Adrenal gland (tissue), 12 donors: ENCODE results near the gene BRSK1. TPM values are rescaled to one million over a fixed set of nuclear protein-coding genes. Genes with fewer than 3 reads are reported as not detected.

Experiments
- DNase-seq, 7 donors: peaks; one replicate each; pipeline ENCODE4 v3.0.0-alpha.2; 2019 to 2020
- H3K27ac ChIP-seq, 5 donors: fragments of 200-600 bp; sonication (generic) in 4 of 5; 1 replicate in 3 of 5; 2 replicates in 2 of 5; pipeline versions ENCODE4 v1.5.1 to v1.8.0; 2016 to 2020; ENCODE audit warnings: mild to moderate bottlenecking in 1 of 5
- H3K27me3 ChIP-seq: fragments of 200-600 bp; 2 replicates; pipeline ENCODE4 v1.8.0; 2021
- H3K36me3 ChIP-seq, 2 donors: fragments of 200-600 bp; replicated peaks in 1 of 2; 1 replicate in 1 of 2; 2 replicates in 1 of 2; pipeline versions ENCODE4 v1.5.1 to v1.8.0; 2018 to 2022
- H3K4me1 ChIP-seq, 2 donors: fragments of 200-600 bp; replicated peaks in 1 of 2; 1 replicate in 1 of 2; 2 replicates in 1 of 2; pipeline versions ENCODE4 v1.5.1 to v1.8.0; 2018 to 2021
- H3K4me3 ChIP-seq, 4 donors: fragments of 200-600 bp; sonication (generic) in 3 of 4; one replicate each; pipeline ENCODE4 v1.5.1; 2016 to 2018
- H3K9me3 ChIP-seq, 3 donors: fragments of 200-600 bp; sonication (generic) in 1 of 3; replicated peaks in 1 of 3; 1 replicate in 2 of 3; 2 replicates in 1 of 3; pipeline versions ENCODE4 v1.5.1 to v1.8.0; 2016 to 2021
- POLR2A ChIP-seq, 2 donors: fragments of 450-650 bp; IDR thresholded peaks; one replicate each; pipeline ENCODE4 v1.6.1; 2017; ENCODE audit warnings: antibody characterized with exemption in 2 of 2, mild to moderate bottlenecking in 2 of 2, moderate library complexity in 1 of 2
- WGBS, 4 donors: extraction: QIAGEN DNeasy Blood & Tissue Kit in 2 of 4; methylation state at CpG; one replicate each; pipeline versions ENCODE4 v1.1.5 to v1.1.7; 2013 to 2017; 5-methylcytosine and 5-hydroxymethylcytosine counted together
- intact Hi-C, 2 donors: fragments of 100-400 bp; cut with DNase I; formaldehyde crosslinking; loops; one replicate each; pipeline versions ENCODE4 v1.14.1 to v1.15.0; 2022 to 2023
- polyA plus RNA-seq, 3 donors: library from polyadenylated mRNA; stranded (reverse); fragments of 200-250 nt in 2 of 3; fragments of 350-450 nt in 1 of 3; fragmentation: Illumina TruSeq in 1 of 3; extraction: RNeasy Lipid Tissue Mini Kit (QIAGEN cat#74804) in 1 of 3; gene quantifications; one replicate each; pipeline ENCODE4 v1.2.3, GENCODE V29; 2013 to 2014
- total RNA-seq, 9 donors: library from RNA; depleted of rRNA in 4 of 9; stranded (reverse); fragments of >200 nt in 4 of 9; fragments of 120-200 nt in 1 of 9; fragmentation: NEBNext Ultra II Directional in 1 of 9; extraction: Animal tissue kit (Norgen Biotek cat#: 25700) in 1 of 9; gene quantifications; one replicate each; pipeline versions ENCODE4 v1.1.0 to v1.2.4, GENCODE V29; 2013 to 2023
- TF ChIP-seq, protein P1 (sequence below), 6 experiments: fragments of 450-650 bp in 4 of 6; fragments of 200-600 bp in 2 of 6; sonication (generic) in 1 of 6; IDR thresholded peaks; 1 replicate in 5 of 6; 2 replicates in 1 of 6; pipeline versions ENCODE4 v1.5.1 to v1.8.0; 2016 to 2021; ENCODE audit warnings: antibody characterized with exemption in 6 of 6, mild to moderate bottlenecking in 2 of 6, moderate library complexity in 1 of 6
- donor health status: healthy with polysubstance abuse.
- donor health status: Bipolar disorder and iron deficiency.
- donor health status: DM: yes; HTN: yes; CAD: no.
- donor health status: DM: no; HTN: no; CAD: no.
- donor health status: DM: no; HTN: no; CAD: no.
- donor health status: DM: yes; HTN: yes; CAD: no.

The BRSK1 gene
- total and polyA plus RNA-seq, 12 donors: 2.0 to 64.3 (median 13.6) TPM

DNA sequence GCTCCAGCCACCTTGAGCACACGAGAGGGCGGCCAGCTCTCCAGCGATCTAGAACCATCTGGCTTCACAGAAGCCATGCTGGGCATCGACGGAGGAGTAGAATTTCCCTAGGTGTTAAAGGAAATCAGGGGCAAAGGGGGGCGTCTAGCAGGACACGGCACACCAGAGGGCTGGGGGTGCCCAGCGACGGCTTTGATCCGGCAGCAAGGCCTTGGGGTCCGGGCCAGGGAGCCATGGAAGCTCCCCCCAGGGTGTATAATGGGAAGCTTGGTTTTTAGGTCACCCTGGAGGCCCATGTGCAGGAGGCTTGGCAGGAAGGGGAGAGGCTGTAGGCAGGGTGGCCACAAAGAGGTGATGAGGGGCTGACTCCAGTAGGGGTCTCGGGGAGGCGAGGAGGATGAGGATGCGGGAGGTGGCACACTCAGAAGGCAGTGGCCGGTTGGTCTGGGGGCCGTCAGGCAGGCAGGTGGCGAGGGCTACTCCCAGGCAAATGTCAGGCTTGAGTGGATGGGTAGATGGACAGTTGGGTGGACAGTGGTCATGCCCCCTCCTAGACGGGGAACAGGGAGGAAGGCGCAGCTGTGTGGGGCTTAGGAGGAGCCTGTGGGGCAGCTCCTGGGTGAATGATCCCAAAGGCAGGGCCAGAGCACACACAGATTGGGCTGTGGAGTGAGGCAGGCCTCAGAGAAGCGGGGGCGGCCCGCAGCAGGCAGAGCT lies 61.5 kb downstream of the BRSK1 start:
- DNase-seq: no peak
- Histone ChIP-seq H3K27ac (no peak overlapping the region), H3K9me3 (no peaks in the 10 kb centered on the region), H3K4me1 (peaks cover 11 to 14% of the 10 kb centered on the region in 2 donors), H3K4me3 (no peak overlapping the region), H3K27me3 (no peaks in the 10 kb centered on the region), H3K36me3 (peaks cover 0 to 21% of the 10 kb centered on the region in 2 donors)
- no peak for TF ChIP-seq POLR2A (IDR thresholded peaks at IDR 0.05)
- TF ChIP-seq, protein P1, sequence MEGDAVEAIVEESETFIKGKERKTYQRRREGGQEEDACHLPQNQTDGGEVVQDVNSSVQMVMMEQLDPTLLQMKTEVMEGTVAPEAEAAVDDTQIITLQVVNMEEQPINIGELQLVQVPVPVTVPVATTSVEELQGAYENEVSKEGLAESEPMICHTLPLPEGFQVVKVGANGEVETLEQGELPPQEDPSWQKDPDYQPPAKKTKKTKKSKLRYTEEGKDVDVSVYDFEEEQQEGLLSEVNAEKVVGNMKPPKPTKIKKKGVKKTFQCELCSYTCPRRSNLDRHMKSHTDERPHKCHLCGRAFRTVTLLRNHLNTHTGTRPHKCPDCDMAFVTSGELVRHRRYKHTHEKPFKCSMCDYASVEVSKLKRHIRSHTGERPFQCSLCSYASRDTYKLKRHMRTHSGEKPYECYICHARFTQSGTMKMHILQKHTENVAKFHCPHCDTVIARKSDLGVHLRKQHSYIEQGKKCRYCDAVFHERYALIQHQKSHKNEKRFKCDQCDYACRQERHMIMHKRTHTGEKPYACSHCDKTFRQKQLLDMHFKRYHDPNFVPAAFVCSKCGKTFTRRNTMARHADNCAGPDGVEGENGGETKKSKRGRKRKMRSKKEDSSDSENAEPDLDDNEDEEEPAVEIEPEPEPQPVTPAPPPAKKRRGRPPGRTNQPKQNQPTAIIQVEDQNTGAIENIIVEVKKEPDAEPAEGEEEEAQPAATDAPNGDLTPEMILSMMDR (IDR thresholded peaks at IDR 0.05): no peak
- intact Hi-C loops: no loop called here
- 85 to 89% (median 87%) methylated on average over 15 to 22 of the region's 22 CpGs for WGBS, 4 donors

DNA sequence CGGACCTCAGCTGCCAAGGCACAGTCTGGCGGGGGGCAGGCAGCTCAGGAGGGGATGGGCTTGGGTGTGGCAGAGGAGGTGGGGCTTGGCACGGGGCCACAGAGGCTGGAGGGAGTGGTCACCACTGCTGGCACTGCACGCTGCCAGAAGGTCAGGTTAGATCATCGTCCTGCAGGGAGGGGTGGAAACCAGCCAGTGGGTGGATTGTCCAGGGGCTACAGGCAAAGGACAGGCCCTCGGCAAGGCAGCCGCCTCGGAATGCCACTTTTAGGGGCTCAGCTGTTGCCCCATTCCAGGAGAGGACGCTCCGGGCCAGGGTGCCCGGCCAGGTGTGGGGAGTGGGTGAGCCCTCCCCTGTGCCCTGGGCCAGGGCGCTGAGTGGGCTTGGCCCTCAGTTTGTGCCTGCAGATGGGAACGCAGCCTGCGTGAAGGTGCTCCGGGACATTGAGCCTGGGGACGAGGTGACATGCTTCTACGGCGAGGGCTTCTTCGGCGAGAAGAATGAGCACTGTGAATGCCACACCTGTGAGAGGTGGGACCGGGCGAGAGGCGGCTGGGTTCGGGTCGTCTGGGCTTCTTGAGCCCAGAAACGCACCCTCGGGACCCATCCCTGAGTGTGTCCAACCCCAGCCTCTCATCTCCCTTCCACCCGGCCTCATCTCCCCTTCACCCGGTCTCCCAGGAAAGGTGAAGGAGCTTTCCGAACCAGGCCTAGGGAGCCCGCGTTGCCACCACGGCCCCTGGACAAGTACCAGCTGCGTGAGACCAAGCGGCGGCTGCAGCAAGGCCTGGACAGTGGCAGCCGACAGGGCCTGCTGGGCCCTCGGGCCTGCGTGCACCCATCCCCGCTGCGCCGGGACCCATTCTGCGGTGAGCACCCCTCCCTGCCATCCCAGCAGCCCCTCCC lies 62.3 kb downstream of the BRSK1 start:
- 80 to 87% (median 86%) methylated on average over 25 to 43 of the region's 43 CpGs for WGBS, 4 donors
- TF ChIP-seq, protein P1 (IDR thresholded peaks at IDR 0.05): no peak
- no peak for TF ChIP-seq POLR2A (IDR thresholded peaks at IDR 0.05)
- Histone ChIP-seq H3K27me3 (peaks cover under 1% of the 10 kb centered on the region), H3K27ac (no peak overlapping the region), H3K9me3 (no peaks in the 10 kb centered on the region), H3K36me3 (peaks cover 0 to 21% of the 10 kb centered on the region in 2 donors), H3K4me1 (peaks cover 3 to 8% of the 10 kb centered on the region in 2 donors), H3K4me3 (no peak overlapping the region)
- DNase-seq: peak in 6 of 7 donors; percentile 53 to 61 (median 58)
- intact Hi-C loops: no loop called here

DNA sequence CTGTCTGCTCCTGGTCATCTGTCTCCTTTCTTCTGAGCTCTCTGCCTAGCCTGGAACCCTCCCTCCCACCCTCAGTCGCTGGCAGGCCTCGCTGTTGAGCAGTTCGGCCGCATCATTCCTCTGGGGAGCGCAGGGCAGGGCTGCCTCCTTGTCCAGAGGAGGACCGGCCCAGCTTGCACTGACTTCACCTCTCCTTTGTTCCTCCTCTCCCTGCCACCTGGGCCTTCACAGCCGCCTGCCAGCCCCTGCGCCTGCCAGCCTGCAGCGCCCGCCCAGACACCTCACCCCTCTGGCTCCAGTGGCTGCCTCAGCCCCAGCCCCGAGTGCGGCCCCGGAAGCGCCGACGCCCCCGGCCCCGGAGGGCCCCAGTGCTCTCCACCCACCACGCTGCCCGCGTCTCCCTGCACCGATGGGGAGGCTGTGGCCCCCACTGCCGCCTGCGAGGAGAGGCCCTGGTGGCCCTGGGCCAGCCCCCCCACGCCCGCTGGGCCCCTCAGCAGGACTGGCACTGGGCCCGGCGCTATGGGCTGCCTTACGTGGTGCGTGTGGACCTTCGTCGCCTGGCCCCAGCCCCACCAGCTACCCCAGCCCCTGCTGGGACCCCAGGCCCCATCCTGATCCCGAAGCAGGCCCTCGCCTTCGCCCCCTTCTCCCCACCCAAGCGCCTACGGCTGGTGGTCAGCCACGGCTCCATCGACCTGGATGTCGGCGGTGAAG lies 63.1 kb downstream of the BRSK1 start:
- Histone ChIP-seq H3K9me3 (no peaks in the 10 kb centered on the region), H3K27ac (no peak overlapping the region), H3K27me3 (peaks cover 9% of the 10 kb centered on the region), H3K4me3 (no peak overlapping the region), H3K4me1 (no peaks in the 10 kb centered on the region), H3K36me3 (peaks cover 0 to 21% of the 10 kb centered on the region in 2 donors)
- WGBS, 4 donors: 87 to 96% (median 91%) methylated on average over 11 to 41 of the region's 41 CpGs
- no peak for DNase-seq
- no peak for TF ChIP-seq POLR2A (IDR thresholded peaks at IDR 0.05)
- TF ChIP-seq, protein P1 (IDR thresholded peaks at IDR 0.05): no peak
- intact Hi-C loops: no loop called here
